Cardiac fibroblast (primary cell): ENCODE results near the gene TM9SF4.

ENCODE experiments used
- DNase-seq, 2 donors: peaks; one replicate each; pipeline versions ENCODE4 v3.0.0 to v3.0.0-alpha.2; 2010; ENCODE audit warnings: low read depth in 2 of 2
- H3K4me3 ChIP-seq, 2 donors: replicated peaks in 1 of 2; 1 replicate in 1 of 2; 2 replicates in 1 of 2; pipeline ENCODE4 v1.5.1; 2011; ENCODE audit warnings: low read depth in 2 of 2, low read length in 2 of 2, mild to moderate bottlenecking in 2 of 2, moderate library complexity in 1 of 2
- TF ChIP-seq, protein P1 (sequence below): IDR thresholded peaks from one replicate; pipeline ENCODE4 v1.5.1; 2011; ENCODE audit warnings: low read depth, mild to moderate bottlenecking, low read length, inconsistent platforms

Gene TM9SF4

DNA sequence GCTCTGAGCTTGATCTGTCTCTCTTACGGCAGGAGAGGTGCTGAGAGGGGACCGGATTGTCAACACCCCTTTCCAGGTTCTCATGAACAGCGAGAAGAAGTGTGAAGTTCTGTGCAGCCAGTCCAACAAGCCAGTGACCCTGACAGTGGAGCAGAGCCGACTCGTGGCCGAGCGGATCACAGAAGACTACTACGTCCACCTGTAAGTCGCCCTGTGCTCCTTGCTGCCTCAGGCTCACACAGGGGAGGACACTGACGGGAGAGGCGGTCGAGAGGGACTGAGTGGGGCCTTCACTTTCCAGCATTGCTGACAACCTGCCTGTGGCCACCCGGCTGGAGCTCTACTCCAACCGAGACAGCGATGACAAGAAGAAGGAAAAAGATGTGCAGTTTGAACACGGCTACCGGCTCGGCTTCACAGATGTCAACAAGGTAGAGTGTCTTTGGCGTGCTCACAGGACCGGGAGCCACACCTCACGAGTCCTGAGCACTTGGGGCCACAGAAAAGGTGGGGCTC lies 32.0 kb downstream of the TM9SF4 start:
- no peak overlapping the region for H3K4me3 ChIP-seq
- no peak for DNase-seq

DNA sequence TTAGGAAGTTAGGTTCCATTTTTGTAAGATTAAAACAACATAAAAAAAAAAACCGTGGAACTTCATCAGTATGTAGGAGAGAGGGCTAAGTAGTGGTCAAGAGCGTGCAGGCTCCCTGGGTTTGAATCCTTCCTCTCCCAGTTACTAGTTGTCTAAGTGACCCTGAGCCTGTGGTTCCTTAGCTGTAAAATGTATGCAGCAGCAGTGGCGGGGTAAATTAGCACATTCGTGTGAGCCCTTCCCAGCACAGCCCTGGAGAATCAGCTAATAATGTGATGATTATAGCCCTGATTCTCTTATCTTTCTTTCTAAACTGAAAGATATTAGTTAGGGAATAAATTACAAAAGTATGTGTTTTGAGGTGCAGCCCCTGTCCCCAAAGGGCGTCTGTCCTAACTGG lies 32.6 kb downstream of the TM9SF4 start:
- H3K4me3 ChIP-seq = no peak overlapping the region
- no peak for DNase-seq
- TF ChIP-seq, protein P1, sequence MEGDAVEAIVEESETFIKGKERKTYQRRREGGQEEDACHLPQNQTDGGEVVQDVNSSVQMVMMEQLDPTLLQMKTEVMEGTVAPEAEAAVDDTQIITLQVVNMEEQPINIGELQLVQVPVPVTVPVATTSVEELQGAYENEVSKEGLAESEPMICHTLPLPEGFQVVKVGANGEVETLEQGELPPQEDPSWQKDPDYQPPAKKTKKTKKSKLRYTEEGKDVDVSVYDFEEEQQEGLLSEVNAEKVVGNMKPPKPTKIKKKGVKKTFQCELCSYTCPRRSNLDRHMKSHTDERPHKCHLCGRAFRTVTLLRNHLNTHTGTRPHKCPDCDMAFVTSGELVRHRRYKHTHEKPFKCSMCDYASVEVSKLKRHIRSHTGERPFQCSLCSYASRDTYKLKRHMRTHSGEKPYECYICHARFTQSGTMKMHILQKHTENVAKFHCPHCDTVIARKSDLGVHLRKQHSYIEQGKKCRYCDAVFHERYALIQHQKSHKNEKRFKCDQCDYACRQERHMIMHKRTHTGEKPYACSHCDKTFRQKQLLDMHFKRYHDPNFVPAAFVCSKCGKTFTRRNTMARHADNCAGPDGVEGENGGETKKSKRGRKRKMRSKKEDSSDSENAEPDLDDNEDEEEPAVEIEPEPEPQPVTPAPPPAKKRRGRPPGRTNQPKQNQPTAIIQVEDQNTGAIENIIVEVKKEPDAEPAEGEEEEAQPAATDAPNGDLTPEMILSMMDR = no peak

More for the DNA sequence above, 32.0 kb downstream of the TM9SF4 start:
- TF ChIP-seq, protein P1 = no peak

DNA sequence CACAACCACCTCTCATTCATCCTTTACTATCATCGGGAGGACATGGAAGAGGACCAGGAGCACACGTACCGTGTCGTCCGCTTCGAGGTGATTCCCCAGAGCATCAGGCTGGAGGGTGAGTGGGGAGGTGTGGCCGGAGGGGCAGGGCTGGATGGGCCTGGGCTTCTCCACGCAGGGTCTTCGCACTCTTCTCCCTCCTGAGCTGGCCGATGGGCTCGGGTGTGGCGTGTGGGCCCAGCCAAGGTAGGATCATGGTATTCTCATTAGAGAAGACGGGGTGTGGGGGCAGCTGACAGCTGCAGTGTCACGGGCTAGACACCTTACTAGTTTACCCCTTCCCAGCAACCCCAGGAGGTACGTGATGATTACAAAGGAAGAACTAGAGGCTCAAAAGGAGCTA lies 33.5 kb downstream of the TM9SF4 start:
- DNase-seq = no peak
- H3K4me3 ChIP-seq = no peak overlapping the region
- TF ChIP-seq, protein P1 = no peak

DNA sequence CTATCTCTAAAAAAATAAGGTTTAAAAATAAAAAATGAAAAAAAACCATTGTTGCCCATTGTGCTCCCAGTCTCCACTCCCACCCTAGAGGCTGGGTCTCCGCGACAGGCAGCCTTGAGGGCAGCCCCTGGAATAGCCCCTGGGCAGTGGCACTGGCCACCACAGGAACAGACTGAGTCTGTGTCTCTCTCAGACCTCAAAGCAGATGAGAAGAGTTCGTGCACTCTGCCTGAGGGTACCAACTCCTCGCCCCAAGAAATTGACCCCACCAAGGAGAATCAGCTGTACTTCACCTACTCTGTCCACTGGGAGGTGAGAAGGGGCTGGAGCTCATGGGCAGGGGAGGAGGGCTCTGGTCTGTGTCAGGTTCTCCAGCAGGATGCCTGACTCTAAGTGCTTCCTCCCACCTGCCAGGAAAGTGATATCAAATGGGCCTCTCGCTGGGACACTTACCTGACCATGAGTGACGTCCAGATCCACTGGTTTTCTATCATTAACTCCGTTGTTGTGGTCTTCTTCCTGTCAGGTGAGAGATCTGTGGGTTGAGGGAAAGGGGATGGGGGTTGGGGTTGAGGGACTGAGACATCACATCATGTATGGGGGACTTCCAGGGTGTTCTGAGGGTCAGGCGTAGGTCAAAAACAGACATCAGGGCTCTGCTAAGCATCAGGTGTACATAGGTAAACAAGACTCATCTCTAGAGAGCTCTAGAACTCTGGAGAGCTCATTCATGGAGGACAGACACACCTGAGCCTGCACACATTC lies 35.6 kb downstream of the TM9SF4 start:
- TF ChIP-seq, protein P1 = no peak
- no peak for DNase-seq
- H3K4me3 ChIP-seq = no peak overlapping the region

DNA sequence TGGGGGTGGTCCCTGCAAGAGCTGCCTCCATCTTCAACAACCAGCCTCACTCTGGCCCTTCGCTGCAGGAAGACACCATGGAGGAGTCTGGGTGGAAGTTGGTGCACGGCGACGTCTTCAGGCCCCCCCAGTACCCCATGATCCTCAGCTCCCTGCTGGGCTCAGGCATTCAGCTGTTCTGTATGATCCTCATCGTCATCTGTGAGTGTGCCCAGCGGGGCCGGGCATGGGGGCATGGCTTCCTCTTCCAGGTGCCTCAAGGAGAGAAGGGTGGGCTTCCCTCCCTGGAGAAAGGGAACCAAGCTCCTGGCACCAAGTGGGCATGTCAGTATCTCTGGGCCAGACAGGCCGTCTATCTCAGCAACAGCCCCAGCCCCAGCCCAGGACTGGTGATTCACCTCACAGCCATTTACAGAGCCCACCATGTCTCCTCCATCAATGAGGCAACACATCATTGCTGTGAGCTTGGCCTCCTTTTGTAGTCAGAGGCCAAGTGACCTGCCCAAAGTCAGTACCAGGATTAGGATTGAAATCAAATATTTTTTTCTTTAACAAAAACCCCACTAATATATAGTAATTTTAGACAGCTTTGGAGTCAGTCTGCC lies 40.2 kb downstream of the TM9SF4 start:
- no peak overlapping the region for H3K4me3 ChIP-seq
- TF ChIP-seq, protein P1 = no peak
- DNase-seq = no peak

DNA sequence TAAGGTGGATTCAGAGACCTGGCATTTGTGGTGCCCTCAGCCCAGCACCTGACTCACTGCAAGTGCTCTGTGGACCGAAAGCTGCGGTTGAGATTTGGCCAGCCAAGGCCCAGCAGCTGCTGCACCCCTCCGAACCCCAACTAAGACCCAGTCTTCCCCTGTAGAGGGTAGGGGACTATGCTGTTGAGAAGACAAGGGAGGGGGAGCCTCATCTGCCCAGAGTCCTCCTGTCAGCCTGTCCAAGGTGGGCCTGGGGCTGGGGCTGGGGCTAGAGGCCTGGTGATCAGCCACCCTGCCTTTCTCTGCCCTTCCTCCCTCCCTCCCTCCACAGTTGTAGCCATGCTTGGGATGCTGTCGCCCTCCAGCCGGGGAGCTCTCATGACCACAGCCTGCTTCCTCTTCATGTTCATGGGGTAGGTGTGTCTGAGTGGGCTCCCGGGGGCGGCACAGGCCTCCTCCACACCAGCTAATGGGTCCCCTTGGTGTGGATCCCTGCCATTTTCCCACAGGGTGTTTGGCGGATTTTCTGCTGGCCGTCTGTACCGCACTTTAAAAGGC lies 40.9 kb downstream of the TM9SF4 start:
- no peak overlapping the region for H3K4me3 ChIP-seq
- DNase-seq = no peak
- TF ChIP-seq, protein P1 = no peak
